Measurements from ENCODE around the gene FBXW5.
A peak's percentile ranks its signal among the peaks of the same experiment; 100 is the strongest.

DNA sequence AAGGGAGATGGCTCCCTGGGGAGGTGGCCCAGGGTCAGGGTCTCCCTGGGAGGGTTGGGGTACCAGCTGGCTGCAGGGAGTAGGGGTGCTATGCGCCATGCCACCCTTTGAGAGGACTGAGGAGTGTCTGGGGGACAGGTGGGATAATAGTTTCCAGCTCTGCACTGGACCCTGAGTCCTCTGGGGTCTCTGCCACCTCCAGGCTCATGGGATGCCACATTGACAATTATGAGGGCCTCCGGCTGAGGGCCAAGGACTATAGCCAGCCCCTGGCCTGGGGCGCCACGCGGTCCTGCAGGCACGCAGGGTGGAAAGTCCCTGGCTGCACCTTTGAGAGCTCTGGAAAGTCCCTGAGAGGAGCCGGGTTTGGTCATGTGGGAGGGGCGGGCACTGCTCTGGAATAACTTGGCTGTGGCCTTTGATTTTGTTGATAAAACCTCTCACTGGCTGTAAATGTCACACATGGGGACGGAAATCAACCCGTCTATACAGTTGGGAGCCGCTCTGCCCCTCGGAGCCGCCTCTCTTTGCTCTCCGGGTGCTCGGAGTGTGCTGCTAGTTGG lies 42.2 kb downstream of the FBXW5 start:
- TF ChIP-seq POLR2A (IDR thresholded peaks at IDR 0.05; ENCODE audit: low read depth, low read length) (no peak; the same call in none of the 2 replicates), POLR2AphosphoS5 (IDR thresholded peaks at IDR 0.05; ENCODE audit: low read depth, low read length) (no peak; the same call in 1 of the 2 replicates), PAX5 (IDR thresholded peaks at IDR 0.05; ENCODE audit: insufficient read depth, low read length, severe bottlenecking) (peak; percentile 18), TAF1 (IDR thresholded peaks at IDR 0.05; ENCODE audit: low read depth, low read length) (peak; percentile 35; the same call in 1 of the 2 replicates)

Measured in GM12891 (cell line).